DMS53 treated with DMSO at 0.1 percent for 48 hours (cell line): ENCODE data around the gene CACNA2D2.

ENCODE experiments used
- DNase-seq: peaks from one replicate; lab custom pipeline; 2025; ENCODE audit not compliant: unreplicated experiment; lab: John Stamatoyannopoulos, UW

CACNA2D2 gene

GRCh38 chr3:50353245-50354004 lies 150.0 kb downstream of the CACNA2D2 start:
- DNase-seq = no peak

DNA sequence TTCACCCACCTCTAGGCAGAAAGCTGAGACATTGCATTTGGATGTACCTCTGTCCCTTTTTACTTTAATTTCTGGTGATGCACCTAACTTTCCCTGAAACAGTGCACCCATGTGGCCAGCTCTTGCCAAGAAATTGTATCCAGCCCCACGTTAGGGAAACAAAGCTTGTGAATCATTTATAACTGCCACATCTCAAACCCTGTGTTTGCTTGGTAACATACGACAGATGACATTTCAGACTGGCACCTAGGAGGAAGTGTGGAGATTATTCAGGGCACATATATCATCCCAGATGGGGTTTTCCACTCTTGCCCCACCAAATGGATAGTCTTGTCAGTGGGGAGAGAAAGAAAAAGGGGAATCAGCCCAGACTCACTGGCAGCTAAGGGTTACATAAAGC lies 150.7 kb downstream of the CACNA2D2 start:
- no peak for DNase-seq

DNA sequence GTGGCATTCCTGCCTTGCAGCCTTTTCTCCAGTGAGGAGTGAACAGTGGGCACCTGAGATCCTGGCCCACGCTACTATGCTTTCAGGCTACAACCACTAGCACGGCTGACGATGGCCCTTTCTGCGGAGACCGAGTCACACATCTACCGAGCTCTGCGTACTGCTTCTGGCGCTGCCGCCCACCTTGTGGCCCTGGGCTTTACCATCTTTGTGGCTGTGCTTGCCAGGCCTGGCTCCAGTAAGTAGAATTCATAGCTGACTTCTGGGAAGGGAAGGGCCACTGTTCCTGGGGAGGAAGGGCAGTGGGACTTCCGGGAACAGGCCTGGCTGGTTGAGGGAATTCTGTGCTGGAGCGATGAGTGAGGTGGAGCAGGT lies 152.1 kb downstream of the CACNA2D2 start:
- DNase-seq = no peak

DNA sequence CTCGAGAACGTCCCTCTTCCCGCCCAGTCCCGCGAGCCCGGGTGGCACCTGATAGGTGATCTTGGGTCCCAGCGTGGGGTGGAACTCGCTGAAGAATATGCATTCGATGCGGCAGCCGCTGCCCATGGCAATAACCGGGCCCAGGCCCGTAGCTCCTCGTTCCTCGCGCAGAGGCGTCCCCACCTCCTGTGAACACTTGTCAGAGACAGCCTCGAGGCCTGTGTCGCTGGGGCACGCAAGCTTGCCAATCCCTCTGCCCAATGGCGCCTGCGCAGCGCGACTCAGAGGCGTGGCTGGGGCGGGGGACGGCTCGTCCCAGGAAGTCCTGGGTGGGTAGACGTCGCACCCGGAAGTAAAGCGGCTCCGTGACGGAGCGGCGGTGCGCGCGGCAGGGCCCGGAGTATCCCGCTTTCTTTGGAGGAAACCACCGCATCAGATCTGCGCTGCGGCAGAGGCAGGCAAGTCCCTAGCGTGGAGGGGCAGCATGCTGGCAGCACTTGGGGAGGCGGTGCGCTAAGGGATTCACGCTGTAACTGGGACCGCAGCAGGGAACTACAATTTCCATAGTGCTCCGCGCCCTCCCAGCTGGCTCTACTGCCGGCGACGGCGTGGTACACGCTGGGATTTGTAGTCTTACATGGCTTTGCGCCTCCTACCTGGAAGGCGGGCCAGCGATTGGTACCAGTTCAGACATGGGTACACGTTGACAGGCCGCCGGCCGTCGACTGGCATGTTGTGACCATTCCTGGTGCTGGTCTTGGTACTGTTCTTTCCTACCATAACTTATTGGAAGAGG lies 152.7 kb downstream of the CACNA2D2 start, which contains the start of the genes CYB561D2 and NPRL2:
TSS of gene CYB561D2 (plus strand) at position 336 of the 796 bp plus-strand sequence. CDS start 572 bp downstream, outside the sequence.
TSS of gene NPRL2 (minus strand) at position 249 of the 796 bp plus-strand sequence. CDS start at position 126, 123 bp downstream.
- DNase-seq = peak; percentile 51

- no peak for DNase-seq
Observed at GRCh38 chr3:50350213-50350526, 153.3 kb downstream of the CACNA2D2 start.

GRCh38 chr3:50347187-50347813 lies 156.1 kb downstream of the CACNA2D2 start:
- peak; percentile 44 for DNase-seq

DNA sequence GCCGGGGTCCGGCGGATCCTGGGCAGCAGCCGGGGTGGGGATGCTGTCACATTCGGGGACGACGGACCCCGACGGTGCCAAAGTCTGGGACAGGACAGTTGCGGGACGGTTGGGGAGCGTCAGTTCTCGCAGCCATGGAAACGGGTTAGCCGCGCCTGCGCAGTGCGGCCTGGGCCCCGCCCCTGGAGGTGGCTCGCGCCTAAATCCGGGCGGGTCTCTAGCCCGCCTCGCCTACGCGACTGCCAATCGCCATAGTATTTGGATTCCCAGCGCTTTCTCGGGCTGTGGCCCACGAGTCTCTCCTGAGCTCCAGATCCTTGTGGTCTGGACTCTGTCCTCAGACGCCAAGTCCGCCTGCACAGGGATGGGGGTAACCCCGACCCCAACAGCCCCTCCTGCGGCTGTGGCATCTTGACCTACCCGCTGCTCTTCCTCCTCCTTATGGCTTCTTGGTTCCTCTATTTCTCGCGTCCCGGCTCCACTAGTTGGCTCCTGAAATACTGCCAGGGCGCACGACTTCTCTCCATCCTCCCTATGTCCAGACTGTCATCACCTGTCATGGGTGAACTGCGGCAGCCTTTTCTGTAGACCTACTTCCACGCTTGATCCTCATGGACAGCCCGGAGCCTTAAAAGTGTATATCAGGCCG lies 157.7 kb downstream of the CACNA2D2 start, which contains the start of gene ZMYND10:
TSS of gene ZMYND10 (minus strand) at position 147 of the 649 bp plus-strand sequence. CDS start 153 bp downstream, outside the sequence.
- DNase-seq = no peak

DNA sequence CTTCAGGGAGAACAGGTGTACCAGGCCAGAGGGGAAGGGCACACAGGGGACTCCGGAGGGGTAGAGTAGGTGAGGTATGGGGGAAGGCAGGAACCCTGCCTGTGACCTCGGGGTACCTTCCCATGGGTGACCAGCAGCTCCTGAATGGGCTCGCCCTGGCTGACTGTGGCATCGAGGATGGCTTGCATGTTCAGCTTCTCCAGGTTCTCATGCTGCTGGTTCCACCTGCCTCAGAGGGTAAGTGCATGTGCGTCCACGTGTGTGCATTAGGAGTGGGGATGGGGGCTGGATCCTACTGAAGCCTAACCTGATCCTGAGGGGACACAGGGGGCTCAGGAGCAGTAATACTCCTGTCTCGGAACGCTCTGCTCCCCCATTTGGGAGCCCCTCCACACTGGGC lies 158.4 kb downstream of the CACNA2D2 start:
- no peak for DNase-seq

GRCh38 chr3:50342813-50343633 lies 160.4 kb downstream of the CACNA2D2 start:
- DNase-seq = no peak

DNA sequence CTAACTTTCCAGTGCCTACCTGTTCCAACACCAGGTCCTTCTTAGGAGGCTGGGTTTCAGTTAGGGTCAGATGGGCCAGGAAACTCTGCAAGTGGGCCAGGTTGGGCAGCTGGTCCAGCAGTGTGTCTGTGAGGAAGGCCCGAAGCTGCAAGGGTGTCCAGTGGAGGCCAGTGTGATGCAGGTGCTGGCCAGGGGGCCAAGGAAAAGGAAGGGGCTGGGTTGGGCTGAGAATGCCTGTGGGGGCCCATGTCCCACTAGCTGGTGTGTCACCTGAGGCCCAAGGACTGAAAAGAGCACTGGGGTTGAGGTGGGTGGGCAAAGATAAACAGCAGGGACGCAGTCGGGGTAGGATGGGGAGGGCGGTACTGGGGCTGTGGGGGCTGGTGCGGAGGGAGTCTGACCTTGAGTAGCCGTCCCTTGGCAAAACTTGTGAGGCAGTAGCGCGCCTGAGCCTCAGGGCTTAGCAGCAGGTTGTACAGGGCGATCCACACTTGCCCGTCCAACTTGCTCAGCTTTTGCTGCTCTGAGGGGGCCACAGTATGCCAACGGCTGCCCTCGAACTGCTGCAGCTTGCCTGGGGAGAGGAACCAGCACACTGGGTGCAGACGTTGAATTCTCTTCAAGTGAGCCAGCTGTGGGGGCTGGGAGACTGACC lies 161.3 kb downstream of the CACNA2D2 start:
- DNase-seq = no peak

- no peak for DNase-seq
Observed at GRCh38 chr3:50341537-50341936, 161.9 kb downstream of the CACNA2D2 start.

DNA sequence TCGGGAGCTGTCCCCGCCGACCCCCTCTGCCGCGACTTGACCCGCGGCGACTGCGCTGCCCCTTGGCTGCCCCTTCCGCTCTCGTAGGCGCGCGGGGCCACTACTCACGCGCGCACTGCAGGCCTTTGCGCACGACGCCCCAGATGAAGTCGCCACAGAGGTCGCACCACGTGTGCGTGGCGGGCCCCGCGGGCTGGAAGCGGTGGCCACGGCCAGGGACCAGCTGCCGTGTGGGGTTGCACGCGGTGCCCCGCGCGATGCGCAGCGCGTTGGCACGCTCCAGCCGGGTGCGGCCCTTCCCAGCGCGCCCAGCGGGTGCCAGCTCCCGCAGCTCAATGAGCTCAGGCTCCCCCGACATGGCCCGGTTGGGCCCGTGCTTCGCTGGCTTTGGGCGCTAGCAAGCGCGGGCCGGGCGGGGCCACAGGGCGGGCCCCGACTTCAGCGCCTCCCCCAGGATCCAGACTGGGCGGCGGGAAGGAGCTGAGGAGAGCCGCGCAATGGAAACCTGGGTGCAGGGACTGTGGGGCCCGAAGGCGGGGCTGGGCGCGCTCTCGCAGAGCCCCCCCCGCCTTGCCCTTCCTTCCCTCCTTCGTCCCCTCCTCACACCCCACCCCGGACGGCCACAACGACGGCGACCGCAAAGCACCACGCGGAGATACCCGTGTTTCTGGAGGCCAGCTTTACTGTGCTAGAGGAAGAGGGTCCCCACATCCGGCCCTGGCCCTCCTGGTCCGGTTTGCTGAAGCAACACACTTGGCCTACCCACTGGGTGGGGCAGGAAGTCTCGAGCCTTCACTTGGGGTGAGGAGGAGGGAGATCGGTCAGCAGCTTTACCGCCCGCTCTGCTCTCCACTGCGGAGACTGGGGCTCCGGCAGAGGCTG lies 162.7 kb downstream of the CACNA2D2 start, which contains the start of gene RASSF1:
TSS of gene RASSF1 (minus strand) at position 389 of the 882 bp plus-strand sequence. CDS start at position 358, 31 bp downstream.
- no peak for DNase-seq

DNA sequence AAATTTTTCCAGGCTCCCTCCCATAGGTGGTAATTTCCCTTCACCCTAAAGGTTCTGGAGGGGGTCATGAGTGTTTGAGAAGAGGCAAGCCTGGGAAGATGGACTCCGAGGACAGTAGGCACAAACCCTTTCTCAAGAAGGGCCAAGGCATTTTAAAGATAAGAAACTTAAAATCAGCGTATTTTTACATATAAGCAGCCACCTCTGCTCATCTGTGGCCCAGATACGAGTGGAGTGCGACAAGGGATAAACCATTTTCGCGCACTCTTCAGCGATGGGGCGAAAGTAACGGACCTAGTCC lies 163.3 kb downstream of the CACNA2D2 start:
- no peak for DNase-seq

DNA sequence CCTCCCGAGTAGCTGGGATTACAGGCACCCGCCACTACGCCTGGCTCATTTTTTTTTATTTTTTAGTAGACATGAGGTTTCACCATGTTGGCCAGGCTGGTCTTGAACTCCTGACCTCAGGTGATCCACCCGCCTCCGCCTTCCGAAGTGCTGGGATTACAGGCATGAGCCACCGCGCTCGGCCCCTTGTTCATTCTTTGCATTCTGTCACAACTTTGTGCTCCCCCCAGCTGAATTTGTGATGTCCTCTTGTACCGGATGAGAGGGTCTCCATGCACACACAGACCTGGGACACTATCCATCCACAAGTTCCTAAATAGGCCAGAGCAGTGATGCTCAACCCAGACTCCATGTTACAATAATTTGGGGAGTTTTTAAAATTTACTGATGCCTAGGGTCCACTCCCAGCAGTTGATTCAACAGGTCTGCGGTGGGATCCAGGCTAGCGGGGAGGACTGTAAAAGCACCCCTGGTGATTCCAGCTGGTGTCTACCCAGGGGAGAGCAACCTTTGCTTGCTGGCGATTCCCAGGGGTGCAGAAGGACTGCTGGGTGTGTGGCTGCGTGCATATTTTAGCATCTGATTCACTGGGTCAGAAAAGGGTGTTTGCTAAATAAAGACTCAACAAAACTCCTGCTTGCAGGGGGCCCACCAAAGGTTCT lies 163.8 kb downstream of the CACNA2D2 start:
- DNase-seq = no peak

DNA sequence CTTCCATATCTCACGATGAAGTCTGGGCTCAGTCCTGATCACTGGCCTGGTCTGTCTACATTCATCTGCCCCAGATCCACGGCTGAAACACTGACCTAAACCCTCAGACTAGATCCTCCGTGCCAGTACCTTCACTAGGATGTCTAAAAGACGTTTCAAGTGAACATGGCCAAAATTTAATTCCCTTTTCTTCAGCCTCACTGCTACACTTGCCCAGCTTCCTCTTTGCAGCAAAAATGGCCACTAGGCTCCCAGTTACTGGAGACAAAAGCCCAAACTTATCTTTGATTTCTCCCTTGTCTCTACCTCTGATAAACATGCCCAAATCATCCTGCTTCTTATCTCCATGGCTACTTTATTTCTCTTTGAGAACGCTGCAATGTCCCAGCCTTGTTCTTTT lies 164.5 kb downstream of the CACNA2D2 start:
- DNase-seq = no peak

GRCh38 chr3:50337175-50337861 lies 166.1 kb downstream of the CACNA2D2 start:
- DNase-seq = peak; percentile 74

- DNase-seq = no peak
Observed at GRCh38 chr3:50336452-50337174, 166.8 kb downstream of the CACNA2D2 start.
